Neuronal stem cell (in vitro differentiated cells): ENCODE measurements around the gene CNP. TPM values are rescaled to one million over a fixed set of nuclear protein-coding genes. Genes with fewer than 3 reads are reported as not detected.

Experiments used
- DNase-seq: peaks from one replicate; pipeline ENCODE4 v3.0.0-alpha.2; 2013; ENCODE audit warnings: low spot score
- H2AFZ ChIP-seq: one replicate; pipeline ENCODE4 v1.6.1; 2013; ENCODE audit warnings: mild to moderate bottlenecking, low read length, inconsistent platforms
- H2AK5ac ChIP-seq: 2 replicates; pipeline ENCODE4 v1.6.1; 2013; ENCODE audit warnings: low read depth, mild to moderate bottlenecking, inconsistent platforms, low read length, moderate library complexity, mixed read lengths
- H2BK120ac ChIP-seq: 2 replicates; pipeline ENCODE4 v1.6.1; 2013; ENCODE audit warnings: low read depth, mild to moderate bottlenecking, inconsistent platforms, low read length, moderate library complexity, mixed read lengths
- H2BK12ac ChIP-seq: one replicate; pipeline ENCODE4 v1.6.1; 2013; ENCODE audit warnings: low read length, inconsistent platforms
- H2BK15ac ChIP-seq: 2 replicates; pipeline ENCODE4 v1.6.1; 2013; ENCODE audit warnings: mild to moderate bottlenecking, low read length, inconsistent platforms, mixed read lengths
- H2BK5ac ChIP-seq: one replicate; pipeline ENCODE4 v1.6.1; 2013; ENCODE audit warnings: inconsistent platforms, mild to moderate bottlenecking, low read length, moderate library complexity
- H3K14ac ChIP-seq: one replicate; pipeline ENCODE4 v1.6.1; 2013; ENCODE audit warnings: low read length, inconsistent platforms
- H3K18ac ChIP-seq: 2 replicates; pipeline ENCODE4 v1.6.1; 2013; ENCODE audit warnings: low read length, inconsistent platforms
- H3K23ac ChIP-seq: 2 replicates; pipeline ENCODE4 v1.6.1; 2013; ENCODE audit warnings: low read depth, mild to moderate bottlenecking, mixed read lengths, low read length, inconsistent platforms; ENCODE audit not compliant: poor library complexity
- H3K27ac ChIP-seq: replicated peaks from 3 replicates; pipeline ENCODE4 v1.5.1; 2013; ENCODE audit warnings: low read length, inconsistent platforms
- H3K27me3 ChIP-seq, 3 experiments: 2 replicates each; pipeline ENCODE4 v1.6.1; 2013; ENCODE audit warnings: low read length in 3 of 3, mild to moderate bottlenecking in 2 of 3, inconsistent platforms in 1 of 3, low read depth in 1 of 3, mixed read lengths in 1 of 3, moderate library complexity in 1 of 3; ENCODE audit not compliant: control insufficient read depth in 3 of 3, insufficient read depth in 3 of 3
- H3K36me3 ChIP-seq, 2 donors: replicated peaks in 1 of 2; 2 replicates each; pipeline ENCODE4 v1.6.1; 2013; ENCODE audit warnings: low read length in 2 of 2; ENCODE audit not compliant: control insufficient read depth in 2 of 2, insufficient read depth in 2 of 2
- H3K4ac ChIP-seq: 2 replicates; pipeline ENCODE4 v1.6.1; 2013; ENCODE audit warnings: inconsistent platforms, mild to moderate bottlenecking, low read length, moderate library complexity
- H3K4me1 ChIP-seq, 2 donors: 1 replicate in 1 of 2; 2 replicates in 1 of 2; pipeline ENCODE4 v1.6.1; 2013; ENCODE audit warnings: low read length in 2 of 2, low read depth in 1 of 2; ENCODE audit not compliant: control insufficient read depth in 2 of 2, insufficient read depth in 1 of 2
- H3K4me2 ChIP-seq: one replicate; pipeline ENCODE4 v1.6.1; 2013; ENCODE audit warnings: mild to moderate bottlenecking, low read length, inconsistent platforms; ENCODE audit not compliant: insufficient read depth, poor library complexity, severe bottlenecking
- H3K4me3 ChIP-seq, 2 donors: 2 replicates each; pipeline ENCODE4 v1.5.1; 2013; ENCODE audit warnings: low read length in 2 of 2, mild to moderate bottlenecking in 2 of 2, inconsistent platforms in 1 of 2, moderate library complexity in 1 of 2
- H3K79me1 ChIP-seq: one replicate; pipeline ENCODE4 v1.6.1; 2013; ENCODE audit warnings: low read depth, mild to moderate bottlenecking, inconsistent platforms, low read length, moderate library complexity
- H3K9ac ChIP-seq: one replicate; pipeline ENCODE4 v1.6.1; 2013; ENCODE audit warnings: mild to moderate bottlenecking, low read depth, low read length, inconsistent platforms; ENCODE audit not compliant: poor library complexity
- H3K9me3 ChIP-seq, 2 donors: replicated peaks in 1 of 2; 2 replicates each; pipeline versions ENCODE3 to v1.6.1; 2013; ENCODE audit warnings: low read length in 2 of 2, mild to moderate bottlenecking in 2 of 2, inconsistent platforms in 1 of 2, low read depth in 1 of 2, mixed read lengths in 1 of 2, moderate library complexity in 1 of 2; ENCODE audit not compliant: control insufficient read depth in 2 of 2, insufficient read depth in 1 of 2
- H4K8ac ChIP-seq: one replicate; pipeline ENCODE4 v1.6.1; 2013; ENCODE audit warnings: low read depth, mild to moderate bottlenecking, inconsistent platforms, low read length, moderate library complexity
- H4K91ac ChIP-seq: one replicate; pipeline ENCODE4 v1.6.1; 2013; ENCODE audit warnings: low read length, low read depth, mild to moderate bottlenecking, inconsistent platforms; ENCODE audit not compliant: poor library complexity
- WGBS, 2 donors: extraction: QIAGEN DNeasy Blood & Tissue Kit; methylation state at CpG; one replicate each; pipeline ENCODE4 v1.1.7; 2013; ENCODE audit warnings: missing lambda C conversion rate in 2 of 2, mixed read lengths in 1 of 2; ENCODE audit not compliant: insufficient read length in 2 of 2, insufficient replicate concordance in 1 of 2; ENCODE audit errors: extremely low coverage in 2 of 2; 5-methylcytosine and 5-hydroxymethylcytosine counted together
- polyA plus RNA-seq, 2 experiments: library from polyadenylated mRNA; stranded (reverse); fragments of 200-250 nt; gene quantifications; one replicate each; pipeline ENCODE4 v1.2.3, GENCODE V29; 2013

The CNP gene
- 44.2 TPM for polyA plus RNA-seq (2013, experiment 1 of 2)
- 43.2 TPM for polyA plus RNA-seq (2013, experiment 2 of 2)

DNA sequence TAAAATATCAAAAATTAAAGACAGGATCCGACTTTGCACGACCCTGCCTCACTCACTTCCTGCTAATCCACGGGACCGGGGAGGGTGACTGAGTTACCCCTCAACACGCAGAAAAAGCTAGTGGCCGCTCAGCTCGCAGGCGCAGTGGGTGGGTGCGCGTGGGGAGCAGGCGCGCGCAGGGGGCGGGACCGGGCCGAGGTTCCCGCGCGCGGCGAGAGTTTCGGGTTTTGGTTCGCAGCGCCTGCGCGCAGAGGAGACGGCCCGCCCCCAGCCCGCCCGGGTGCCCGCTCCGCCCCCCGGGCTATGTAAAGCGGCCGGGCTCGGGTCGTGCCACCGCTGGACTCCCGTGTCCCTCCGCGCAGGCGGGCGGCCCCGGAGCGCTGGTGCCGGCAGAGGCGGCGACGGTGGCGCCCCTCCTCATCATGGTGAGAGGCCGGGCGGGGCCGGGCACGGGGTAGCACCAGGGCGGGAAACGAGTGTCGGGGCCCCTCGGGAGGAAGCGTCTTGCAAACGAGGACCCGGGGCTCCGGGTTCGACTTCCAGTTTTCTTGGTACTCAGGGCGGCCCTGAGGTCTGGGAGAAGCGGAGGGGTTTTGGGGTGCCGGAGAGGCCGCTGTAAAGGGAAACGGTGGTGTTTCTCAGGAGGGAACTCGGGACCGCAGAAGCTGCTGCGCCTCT lies at the start of gene CNP:
CNP (plus strand) TSS at position 333 of the 678 bp plus-strand sequence; CDS start at position 423, 90 bp downstream.
- Histone ChIP-seq H2AFZ (peak within 1 kb of the TSS; percentile 90), H3K27me3 (no peaks in the 10 kb centered on the region), H3K18ac (peak within 1 kb of the TSS; percentile 98), H3K9me3 (peaks cover 4 to 12% of the 10 kb centered on the region in 2 donors), H3K9ac (peak within 1 kb of the TSS; percentile 91), H3K4ac (peak within 1 kb of the TSS; percentile 4), H2AK5ac (peak within 1 kb of the TSS; percentile 97), H3K4me3 (peak within 1 kb of the TSS; percentile 85), H3K4me1 (peaks cover 7 to 12% of the 10 kb centered on the region in 2 donors), H2BK5ac (peak within 1 kb of the TSS; percentile 71), H3K14ac (no peak within 1 kb of the TSS), H2BK15ac (no peak within 1 kb of the TSS), H3K36me3 (peaks cover 19 to 40% of the 10 kb centered on the region in 2 donors), H4K8ac (no peak within 1 kb of the TSS), H2BK12ac (peak within 1 kb of the TSS; percentile 24), H3K23ac (peak within 1 kb of the TSS; percentile 92), H3K27ac (peak within 1 kb of the TSS; percentile 60), H2BK120ac (peak within 1 kb of the TSS; percentile 85), H3K79me1 (peaks cover 3% of the 10 kb centered on the region), H4K91ac (no peak within 1 kb of the TSS), H3K4me2 (peak within 1 kb of the TSS; percentile 90)
- peak; percentile 84 for DNase-seq
- no CpG with 5 or more reads among the region's 71 CpGs for WGBS, 2 donors

DNA sequence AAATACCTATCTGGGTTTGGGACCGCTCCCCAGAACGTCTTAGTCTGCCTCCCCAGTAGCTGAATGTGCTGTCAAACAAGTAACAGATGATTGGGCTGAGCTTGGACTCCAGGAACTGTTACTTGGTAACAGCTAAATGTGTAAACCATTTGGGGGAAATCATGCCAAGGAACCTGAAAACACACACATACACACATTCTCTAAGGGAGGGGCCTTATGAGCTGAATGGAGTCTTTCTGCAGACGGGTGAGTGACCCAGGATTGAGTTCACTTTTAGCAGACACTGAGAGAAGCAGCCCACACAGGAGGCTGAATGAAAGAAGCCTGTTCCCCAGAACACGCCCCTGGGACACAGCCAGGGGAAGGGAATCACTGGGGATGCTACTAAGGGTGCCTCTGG lies 49.4 kb upstream of the CNP start:
- Histone ChIP-seq H3K4me2 (peak overlapping the region; percentile 76), H3K9me3 (no peaks in the 10 kb centered on the region), H2BK5ac (no peak overlapping the region), H4K8ac (no peak overlapping the region), H2BK15ac (no peak overlapping the region), H3K14ac (no peak overlapping the region), H4K91ac (no peak overlapping the region), H3K9ac (no peak overlapping the region), H2AFZ (no peak overlapping the region), H3K36me3 (peaks cover 19 to 55% of the 10 kb centered on the region in 2 donors), H3K4me3 (peak overlapping the region; percentile 36 to 99), H3K4me1 (peaks cover 23 to 36% of the 10 kb centered on the region in 2 donors), H2AK5ac (no peak overlapping the region), H2BK12ac (no peak overlapping the region), H2BK120ac (no peak overlapping the region), H3K4ac (no peak overlapping the region), H3K18ac (no peak overlapping the region), H3K27me3 (no peaks in the 10 kb centered on the region), H3K27ac (no peak overlapping the region), H3K23ac (no peak overlapping the region), H3K79me1 (peaks cover 13% of the 10 kb centered on the region)
- DNase-seq = no peak
- no CpG with 5 or more reads among the region's 4 CpGs for WGBS, 2 donors

DNA sequence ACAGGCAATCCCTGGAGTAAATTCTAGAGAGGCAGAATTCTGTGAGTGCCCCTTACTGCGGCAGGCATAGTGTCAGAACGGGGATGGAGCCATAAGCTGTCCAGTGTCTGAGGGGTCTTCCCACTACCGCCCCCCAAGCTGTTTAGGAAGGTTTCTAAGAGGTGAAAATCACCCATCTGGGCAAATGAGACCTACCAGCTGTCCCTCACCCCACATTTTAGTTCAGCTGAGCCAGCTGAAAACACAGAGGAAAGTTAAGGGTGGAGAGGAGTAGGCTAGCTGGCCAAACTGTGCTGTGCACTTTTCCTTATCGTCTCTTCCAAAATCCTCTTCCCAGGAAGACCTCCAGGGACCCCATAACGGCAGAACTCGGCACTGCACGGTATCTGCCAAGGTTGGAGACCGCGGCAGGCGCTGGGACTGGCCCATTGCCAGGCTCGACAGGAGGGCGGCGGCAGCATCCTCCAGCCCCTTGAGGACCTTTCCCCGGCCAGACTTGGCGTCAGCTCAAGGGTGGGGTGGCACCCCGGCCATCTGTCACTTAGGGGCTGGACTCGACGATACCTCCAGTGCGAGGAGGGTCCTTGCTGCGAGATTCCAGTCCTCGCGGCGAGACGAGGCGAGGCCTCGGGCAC lies 48.8 kb upstream of the CNP start:
- Histone ChIP-seq H3K4me1 (peaks cover 26 to 36% of the 10 kb centered on the region in 2 donors), H3K4me3 (peak overlapping the region; percentile 99), H2BK5ac (peak overlapping the region; percentile 95), H3K4ac (no peak overlapping the region), H3K18ac (peak overlapping the region; percentile 99), H3K27me3 (no peaks in the 10 kb centered on the region), H4K8ac (no peak overlapping the region), H3K36me3 (peaks cover 13 to 49% of the 10 kb centered on the region in 2 donors), H2BK120ac (peak overlapping the region; percentile 77), H3K4me2 (peak overlapping the region; percentile 76), H3K23ac (peak overlapping the region; percentile 38), H2BK15ac (peak overlapping the region; percentile 54), H2AFZ (peak overlapping the region; percentile 91), H3K9me3 (no peaks in the 10 kb centered on the region), H4K91ac (no peak overlapping the region), H2BK12ac (no peak overlapping the region), H3K79me1 (peaks cover 12% of the 10 kb centered on the region), H3K14ac (peak overlapping the region; percentile 22), H3K27ac (peak overlapping the region; percentile 86), H3K9ac (peak overlapping the region; percentile 98), H2AK5ac (peak overlapping the region; percentile 95)
- DNase-seq = no peak
- WGBS, 2 donors = no CpG with 5 or more reads among the region's 26 CpGs
